HEK293T (cell line): ENCODE measurements around the gene ANXA1.

Experiments used
- CTCF ChIA-PET: fragments of 350-600 bp; formaldehyde crosslinking; extraction: SDS; loops from one replicate; lab custom pipeline; 2021; ENCODE audit warnings: antibody characterized with exemption, inconsistent platforms; lab: Yijun Ruan, JAX
- POLR2A ChIA-PET: fragments of 350-600 bp; formaldehyde crosslinking; extraction: SDS; loops from one replicate; lab custom pipeline; 2020; ENCODE audit warnings: antibody characterized with exemption, inconsistent platforms; lab: Yijun Ruan, JAX
- DNase-seq: peaks from one replicate; pipeline ENCODE4 v3.0.0; 2012; ENCODE audit warnings: mixed read lengths; ENCODE audit errors: extremely low spot score
- ARNT ChIP-seq: fragments of 450-650 bp; IDR thresholded peaks from 2 replicates; pipeline ENCODE4 v1.6.1; 2017; ENCODE audit warnings: mild to moderate bottlenecking
- BHLHE40 ChIP-seq: fragments of 450-650 bp; IDR thresholded peaks from 2 replicates; pipeline ENCODE4 v1.6.1; 2016; ENCODE audit warnings: mild to moderate bottlenecking, moderate library complexity, borderline replicate concordance
- CTBP1 ChIP-seq: fragments of 450-650 bp; IDR thresholded peaks from 2 replicates; pipeline ENCODE4 v1.6.1; 2016; ENCODE audit warnings: borderline replicate concordance
- ELF4 ChIP-seq: fragments of 450-650 bp; IDR thresholded peaks from 2 replicates; pipeline ENCODE4 v1.6.1; 2017; ENCODE audit warnings: antibody characterized with exemption
- FOXA1 ChIP-seq: fragments of 450-650 bp; IDR thresholded peaks from 2 replicates; pipeline ENCODE4 v1.6.1; 2016; ENCODE audit warnings: mild to moderate bottlenecking
- FOXK2 ChIP-seq: fragments of 450-650 bp; IDR thresholded peaks from 2 replicates; pipeline ENCODE4 v1.6.1; 2016; ENCODE audit warnings: mild to moderate bottlenecking
- FOXM1 ChIP-seq: fragments of 450-650 bp; IDR thresholded peaks from 2 replicates; pipeline ENCODE4 v1.6.1; 2017; ENCODE audit warnings: mild to moderate bottlenecking, borderline replicate concordance
- HDGF ChIP-seq: fragments of 450-650 bp; IDR thresholded peaks from 2 replicates; pipeline ENCODE4 v1.6.1; 2017; ENCODE audit warnings: antibody characterized with exemption, borderline replicate concordance
- L3MBTL2 ChIP-seq: fragments of 450-650 bp; conservative IDR thresholded peaks from 2 replicates; pipeline ENCODE4 v1.6.1; 2016; ENCODE audit warnings: mild to moderate bottlenecking
- LEF1 ChIP-seq: fragments of 450-650 bp; IDR thresholded peaks from 2 replicates; pipeline ENCODE4 v1.6.1; 2017; ENCODE audit warnings: mild to moderate bottlenecking, borderline replicate concordance
- NFRKB ChIP-seq: fragments of 450-650 bp; IDR thresholded peaks from 2 replicates; pipeline ENCODE4 v1.6.1; 2016; ENCODE audit warnings: mild to moderate bottlenecking, moderate library complexity
- PKNOX1 ChIP-seq: fragments of 450-650 bp; IDR thresholded peaks from 2 replicates; pipeline ENCODE4 v1.6.1; 2016
- SP1 ChIP-seq: fragments of 450-650 bp; IDR thresholded peaks from 2 replicates; pipeline ENCODE4 v1.6.1; 2017
- SUZ12 ChIP-seq: fragments of 450-650 bp; IDR thresholded peaks from 2 replicates; pipeline ENCODE4 v1.6.1; 2016; ENCODE audit warnings: mild to moderate bottlenecking
- TARDBP ChIP-seq: fragments of 450-650 bp; IDR thresholded peaks from 2 replicates; pipeline ENCODE4 v1.6.1; 2016
- ZNF384 ChIP-seq: fragments of 450-650 bp; IDR thresholded peaks from 2 replicates; pipeline ENCODE4 v1.6.1; 2016

ANXA1 gene

GRCh38 chr9:73194284-73194683 is 42.6 kb downstream of the ANXA1 start:
- no peak for DNase-seq
- POLR2A ChIA-PET, result no interaction called here
- TF ChIP-seq LEF1 (no peak), PKNOX1 (no peak)
- CTCF ChIA-PET, result no interaction called here

- ChIA-PET CTCF (interaction anchor here (0.6 to 1.3 kb wide), 2 partner anchors 67 to 92 kb away, joined by 4 to 6 read pairs; no protein-coding TSS in a partner anchor), POLR2A (no interaction called here)
- TF ChIP-seq LEF1, result no peak
- DNase-seq, result no peak
Measured at GRCh38 chr9:73199448-73199847, 47.8 kb downstream of the ANXA1 start.

- POLR2A ChIA-PET, result no interaction called here
- TF ChIP-seq ELF4, result no peak
- TF ChIP-seq SUZ12, result no peak
- no peak for TF ChIP-seq ARNT
- no peak for TF ChIP-seq FOXM1
- no peak for TF ChIP-seq FOXK2
- TF ChIP-seq BHLHE40, result no peak
- no peak for TF ChIP-seq LEF1
- no peak for TF ChIP-seq SP1
- no peak for TF ChIP-seq FOXA1
- no peak for TF ChIP-seq ZNF384
- TF ChIP-seq NFRKB, result no peak
- no peak for TF ChIP-seq L3MBTL2
- no peak for TF ChIP-seq CTBP1
- no peak for TF ChIP-seq TARDBP
- no peak for TF ChIP-seq HDGF
- TF ChIP-seq PKNOX1, result no peak
- DNase-seq, result peak; percentile 40
- CTCF ChIA-PET, result interaction anchor here (0.6 to 1.4 kb wide), 6 partner anchors 11 to 366 kb away, joined by 3 to 7 read pairs (median 4); no protein-coding TSS in a partner anchor
Measured at GRCh38 chr9:73199886-73200285, 48.2 kb downstream of the ANXA1 start.

- DNase-seq, result peak; percentile 26
- TF ChIP-seq NFRKB, result no peak
- TF ChIP-seq ZNF384, result peak; percentile 98
- no peak for TF ChIP-seq CTBP1
- ChIA-PET CTCF (interaction anchor here (0.6 to 1.4 kb wide), 8 partner anchors 12 to 1025 kb away, joined by 3 to 10 read pairs (median 4); no protein-coding TSS in a partner anchor), POLR2A (no interaction called here)
Measured at GRCh38 chr9:73200694-73201452, 49.2 kb downstream of the ANXA1 start.

GRCh38 chr9:73202980-73203379 is 51.3 kb downstream of the ANXA1 start:
- CTCF ChIA-PET, result no interaction called here
- no peak for DNase-seq
- POLR2A ChIA-PET, result no interaction called here
- no peak for TF ChIP-seq L3MBTL2
- no peak for TF ChIP-seq SUZ12
- TF ChIP-seq TARDBP, result no peak
- TF ChIP-seq BHLHE40, result no peak
- TF ChIP-seq LEF1, result no peak
- no peak for TF ChIP-seq ELF4
- TF ChIP-seq FOXM1, result no peak
- TF ChIP-seq NFRKB, result no peak
- no peak for TF ChIP-seq FOXA1
- no peak for TF ChIP-seq ARNT
- TF ChIP-seq CTBP1, result no peak
- TF ChIP-seq ZNF384, result no peak
- no peak for TF ChIP-seq SP1
- TF ChIP-seq HDGF, result no peak
- no peak for TF ChIP-seq PKNOX1

GRCh38 chr9:73204936-73205335 is 53.3 kb downstream of the ANXA1 start:
- no peak for TF ChIP-seq PKNOX1
- no peak for TF ChIP-seq ZNF384
- TF ChIP-seq SP1, result no peak
- no peak for TF ChIP-seq SUZ12
- TF ChIP-seq ARNT, result no peak
- TF ChIP-seq FOXA1, result no peak
- no peak for TF ChIP-seq LEF1
- no peak for TF ChIP-seq BHLHE40
- no peak for TF ChIP-seq CTBP1
- TF ChIP-seq HDGF, result no peak
- TF ChIP-seq TARDBP, result no peak
- no peak for TF ChIP-seq FOXK2
- TF ChIP-seq L3MBTL2, result no peak
- POLR2A ChIA-PET, result no interaction called here
- no peak for DNase-seq
- CTCF ChIA-PET, result no interaction called here
